ENCODE results near the gene COG4.

COG4 gene

DNA sequence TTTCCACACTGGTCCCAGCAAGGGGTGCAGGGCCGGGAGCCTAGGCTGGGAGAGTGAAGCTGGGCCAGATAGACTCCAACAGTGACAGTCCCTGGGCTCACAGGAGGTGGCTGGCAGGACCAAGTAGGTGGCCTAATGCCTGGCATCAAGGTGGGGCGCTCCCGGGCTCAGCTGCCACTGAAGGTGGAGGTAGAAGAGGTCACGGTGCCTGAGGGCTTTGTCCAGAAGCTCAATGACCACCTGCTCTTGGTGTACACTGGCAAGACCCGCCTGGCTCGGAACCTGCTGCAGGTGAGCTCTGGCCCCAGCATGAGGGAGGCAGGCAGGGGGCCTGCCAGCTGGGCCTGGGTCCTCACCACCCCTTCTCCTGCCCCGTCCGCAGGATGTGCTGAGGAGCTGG, 45.2 kb downstream of the COG4 start:
- no peak for DNase-seq

DNA sequence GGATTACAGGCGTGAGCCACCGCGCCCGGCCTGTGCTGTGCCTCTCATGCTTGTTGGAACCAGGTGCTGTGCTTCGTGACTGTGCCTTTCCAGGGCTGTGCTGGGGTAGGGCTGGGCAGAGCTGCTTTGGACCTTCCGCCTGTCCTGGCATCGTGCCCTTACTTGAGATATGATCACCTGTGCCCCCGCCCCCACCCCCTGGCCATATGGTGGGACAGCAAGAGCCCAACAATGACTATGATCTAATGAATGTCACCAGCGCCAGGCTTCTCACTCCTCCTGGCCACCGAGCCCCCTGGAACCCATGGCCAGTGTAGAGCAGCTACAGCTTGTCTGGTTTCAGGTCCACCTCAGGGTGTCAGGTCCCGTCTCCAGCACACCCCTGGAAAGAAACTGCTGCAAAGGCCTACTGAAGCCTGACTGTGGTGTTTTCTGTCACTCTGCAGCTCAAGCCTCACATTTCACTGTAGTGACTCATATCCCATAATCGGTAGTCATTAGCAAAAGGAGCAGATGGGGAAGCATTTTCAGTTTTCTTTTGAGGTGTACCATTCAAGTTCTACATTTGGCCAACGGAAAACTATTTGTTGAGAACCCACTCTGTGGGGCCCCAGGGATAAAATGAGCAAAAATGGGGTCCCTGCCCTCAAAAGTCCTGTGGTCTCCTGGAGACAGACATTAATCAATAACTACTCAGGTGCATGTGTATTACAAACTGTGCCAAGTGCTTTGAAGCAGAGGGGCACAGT, 46.9 kb downstream of the COG4 start:
- peak; percentile 82 for DNase-seq

DNA sequence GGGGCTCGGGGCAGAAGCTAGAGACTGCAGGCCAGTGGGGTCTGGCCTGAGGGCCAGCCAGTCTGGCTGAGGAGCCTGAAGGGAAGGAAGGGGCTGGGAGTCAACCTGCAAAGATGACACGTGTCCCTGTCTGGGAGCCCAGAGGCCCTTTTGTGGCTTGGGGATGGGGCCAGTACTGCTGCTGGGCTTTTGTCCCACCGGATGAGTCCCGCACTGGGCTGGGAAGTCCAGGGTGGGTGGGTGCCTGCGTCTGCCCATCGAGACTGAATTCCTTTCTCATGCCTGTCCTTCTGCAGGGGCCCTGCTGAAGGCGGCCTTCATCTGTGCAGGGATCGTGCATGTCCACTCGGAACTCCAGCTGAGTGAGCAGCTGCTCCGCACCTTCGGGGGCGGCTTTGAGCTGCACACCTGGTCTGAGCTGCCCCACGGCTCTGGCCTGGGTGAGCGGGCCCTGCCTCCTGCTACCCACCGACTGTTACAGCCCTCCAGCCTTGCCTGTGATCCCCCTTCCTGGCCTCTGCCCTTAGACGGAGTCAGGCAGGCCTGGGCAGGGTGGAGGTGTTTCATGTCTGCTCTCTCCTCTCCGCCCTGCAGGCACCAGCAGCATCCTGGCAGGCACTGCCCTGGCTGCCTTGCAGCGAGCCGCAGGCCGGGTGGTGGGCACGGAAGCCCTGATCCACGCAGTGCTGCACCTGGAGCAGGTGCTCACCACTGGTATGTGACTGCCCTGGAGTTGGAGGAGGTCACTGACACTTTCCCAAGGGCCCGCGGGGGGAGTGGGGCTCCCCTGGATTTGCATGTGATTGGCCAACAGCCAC, 48.1 kb downstream of the COG4 start:
- no peak for DNase-seq

DNA sequence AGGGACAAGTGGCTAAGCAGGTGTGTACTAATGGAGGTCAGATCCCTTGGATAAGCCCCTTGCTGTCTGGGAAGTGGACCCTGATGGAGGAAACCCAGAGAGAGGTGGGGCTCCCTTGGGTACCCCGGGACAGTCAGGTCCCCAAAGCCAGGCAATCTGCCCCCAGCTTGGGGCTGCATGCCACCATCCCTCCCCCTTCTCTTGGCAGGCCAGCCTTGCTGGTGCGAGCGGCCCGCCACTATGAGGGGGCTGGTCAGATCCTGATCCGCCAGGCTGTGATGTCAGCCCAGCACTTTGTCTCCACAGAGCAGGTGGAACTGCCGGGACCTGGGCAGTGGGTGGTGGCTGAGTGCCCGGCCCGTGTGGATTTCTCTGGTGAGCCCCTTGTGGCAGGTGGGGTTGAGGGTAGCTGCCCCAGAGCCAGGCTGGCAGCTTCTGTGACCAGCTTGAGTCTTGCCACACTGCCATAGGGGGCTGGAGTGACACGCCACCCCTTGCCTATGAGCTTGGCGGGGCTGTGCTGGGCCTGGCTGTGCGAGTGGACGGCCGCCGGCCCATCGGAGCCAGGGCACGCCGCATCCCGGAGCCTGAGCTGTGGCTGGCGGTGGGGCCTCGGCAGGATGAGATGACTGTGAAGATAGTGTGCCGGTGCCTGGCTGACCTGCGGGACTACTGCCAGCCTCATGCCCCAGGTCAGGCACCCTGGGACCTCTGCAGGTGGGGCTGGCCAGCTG, 48.9 kb downstream of the COG4 start:
- no peak for DNase-seq

DNA sequence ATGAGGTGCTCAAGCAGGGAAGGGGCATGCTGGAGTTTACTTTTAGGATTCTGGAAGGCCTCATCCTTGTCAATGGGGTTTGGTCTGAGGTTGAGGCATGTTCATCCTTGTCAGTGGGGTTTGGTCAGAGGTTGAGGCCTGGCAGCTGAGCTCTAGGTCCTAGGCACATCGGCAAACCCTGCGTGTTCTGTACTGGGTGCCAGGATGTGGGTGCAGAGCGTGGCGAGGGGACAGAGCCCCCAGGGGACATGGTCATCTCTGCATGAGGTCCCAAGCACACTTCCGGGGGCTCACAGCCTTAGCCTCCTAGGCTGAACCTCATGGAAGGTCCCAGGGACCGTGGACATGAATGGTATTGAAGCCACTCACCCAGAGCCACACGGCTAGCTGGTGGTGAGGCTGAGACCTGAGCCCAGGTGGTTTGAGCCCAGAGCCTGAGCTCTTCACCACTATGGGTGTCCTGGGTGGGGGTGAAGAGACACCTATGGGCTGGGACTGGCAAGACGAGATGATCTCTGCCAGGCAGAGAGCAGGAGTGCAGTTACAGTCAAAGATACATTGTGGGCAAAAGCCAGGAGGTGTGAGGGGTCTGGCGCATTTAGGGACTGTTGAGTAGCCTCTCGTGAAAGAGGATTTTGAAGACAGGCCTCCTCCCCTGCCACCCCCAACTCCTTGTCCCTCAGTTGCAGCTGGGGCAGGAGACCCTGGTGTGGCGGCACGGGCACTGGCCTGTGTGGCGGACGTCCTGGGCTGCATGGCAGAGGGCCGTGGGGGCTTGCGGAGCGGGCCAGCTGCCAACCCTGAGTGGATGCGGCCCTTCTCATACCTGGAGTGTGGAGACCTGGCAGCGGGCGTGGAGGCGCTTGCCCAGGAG, 49.7 kb downstream of the COG4 start:
- no peak for DNase-seq

DNA sequence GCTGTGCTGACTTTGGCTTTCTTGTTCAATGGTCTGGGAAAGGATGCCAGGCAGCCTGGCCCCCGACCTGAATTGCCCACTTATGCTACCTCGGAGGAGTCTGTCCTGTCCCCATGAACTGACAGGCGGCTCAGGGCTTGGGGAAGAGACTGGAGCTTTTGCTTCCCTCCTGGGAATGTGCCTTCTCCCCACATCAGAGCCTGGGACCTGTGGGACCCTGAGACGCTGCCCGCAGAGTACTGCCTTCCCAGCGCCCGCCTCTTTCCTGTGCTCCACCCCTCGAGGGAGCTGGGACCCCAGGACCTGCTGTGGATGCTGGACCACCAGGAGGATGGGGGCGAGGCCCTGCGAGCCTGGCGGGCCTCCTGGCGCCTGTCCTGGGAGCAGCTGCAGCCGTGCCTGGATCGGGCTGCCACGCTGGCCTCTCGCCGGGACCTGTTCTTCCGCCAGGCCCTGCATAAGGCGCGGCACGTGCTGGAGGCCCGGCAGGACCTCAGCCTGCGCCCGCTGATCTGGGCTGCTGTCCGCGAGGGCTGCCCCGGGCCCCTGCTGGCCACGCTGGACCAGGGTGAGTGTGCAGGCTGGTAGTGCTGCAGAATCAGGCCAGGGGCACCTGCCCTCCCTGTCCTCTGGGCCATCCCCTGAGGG, 50.4 kb downstream of the COG4 start:
- no peak for DNase-seq

DNA sequence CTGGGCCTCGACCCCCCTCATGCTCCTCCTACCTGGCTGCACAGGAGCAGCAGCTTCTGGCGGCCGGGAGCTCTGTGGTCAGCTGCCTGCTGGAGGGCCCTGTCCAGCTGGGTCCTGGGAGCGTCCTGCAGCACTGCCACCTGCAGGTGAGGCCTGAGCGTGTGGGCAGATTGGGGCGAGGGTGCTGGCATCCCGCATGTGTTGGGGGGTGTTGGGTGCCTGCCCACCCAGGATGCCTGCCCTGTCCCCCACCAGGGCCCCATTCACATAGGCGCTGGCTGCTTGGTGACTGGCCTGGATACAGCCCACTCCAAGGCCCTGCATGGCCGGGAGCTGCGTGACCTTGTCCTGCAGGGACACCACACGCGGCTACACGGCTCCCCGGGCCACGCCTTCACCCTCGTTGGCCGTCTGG, 52.4 kb downstream of the COG4 start:
- peak; percentile 14 for DNase-seq

DNA sequence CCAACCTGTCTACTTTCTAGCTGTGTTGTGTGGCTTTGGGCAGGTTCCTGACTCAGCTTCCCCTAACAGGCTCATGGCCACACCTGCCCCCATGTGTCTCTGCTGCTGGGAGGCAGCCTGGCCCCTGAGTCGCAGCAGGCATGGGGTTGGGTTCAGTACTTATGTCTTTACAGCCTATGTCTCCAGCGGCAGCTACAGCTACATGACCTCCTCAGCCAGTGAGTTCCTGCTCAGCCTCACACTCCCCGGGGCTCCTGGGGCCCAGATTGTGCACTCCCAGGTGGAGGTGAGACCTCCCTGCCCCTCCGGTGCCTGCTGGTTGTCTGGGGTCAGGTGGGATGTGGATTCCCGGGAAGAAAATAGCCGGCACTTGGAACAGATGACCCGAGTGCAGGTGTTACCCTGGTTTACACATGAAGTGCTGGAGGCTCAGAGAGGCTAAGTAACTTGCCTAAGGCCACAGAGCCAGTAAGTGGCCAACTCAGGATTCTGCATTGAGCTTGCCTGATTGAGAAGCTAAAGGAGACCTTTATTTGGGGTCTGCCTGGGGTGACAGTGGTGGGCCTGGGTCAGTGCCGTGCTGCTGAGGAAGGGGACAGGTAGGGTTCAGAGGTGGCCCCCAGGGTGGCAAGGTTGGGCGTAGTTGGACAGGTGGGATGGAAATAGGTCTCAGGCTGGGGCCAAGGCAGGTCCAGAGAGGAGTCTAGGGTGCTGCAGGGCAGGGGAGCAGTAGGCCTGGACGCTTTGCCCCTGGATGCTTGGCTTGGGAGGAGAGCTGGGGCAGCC, 53.0 kb downstream of the COG4 start:
- no peak for DNase-seq

DNA sequence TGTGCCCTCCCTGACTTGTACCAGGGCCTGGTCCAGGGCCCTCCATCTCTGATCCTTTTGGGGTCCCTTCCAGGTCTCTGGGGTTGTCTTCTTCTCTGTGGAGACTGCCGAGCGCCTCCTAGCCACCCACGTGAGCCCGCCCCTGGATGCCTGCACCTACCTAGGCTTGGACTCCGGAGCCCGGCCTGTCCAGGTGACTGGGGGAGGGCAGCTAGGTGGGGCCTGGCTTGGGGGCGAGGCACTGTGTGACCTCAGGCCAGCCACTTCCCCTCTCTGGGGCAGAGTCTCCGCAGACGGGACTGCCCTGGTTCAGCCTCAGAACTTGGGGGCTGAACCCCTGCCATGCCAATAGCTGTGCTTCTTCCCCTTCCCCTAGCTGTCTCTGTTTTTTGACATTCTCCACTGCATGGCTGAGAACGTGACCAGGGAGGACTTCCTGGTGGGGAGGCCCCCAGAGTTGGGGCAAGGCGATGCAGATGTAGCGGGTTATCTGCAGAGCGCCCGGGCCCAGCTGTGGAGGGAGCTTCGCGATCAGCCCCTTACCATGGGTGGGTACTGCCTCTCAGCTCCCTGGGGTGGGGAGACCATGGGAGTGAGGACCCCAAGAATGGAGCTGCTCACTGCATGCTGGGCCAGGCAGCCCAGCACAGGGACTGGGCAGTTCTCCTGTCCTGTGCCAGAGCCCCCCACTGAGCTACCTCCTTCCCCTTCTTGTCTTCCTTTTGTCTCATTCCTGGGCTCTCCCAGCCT, 54.4 kb downstream of the COG4 start:
- no peak for DNase-seq

DNA sequence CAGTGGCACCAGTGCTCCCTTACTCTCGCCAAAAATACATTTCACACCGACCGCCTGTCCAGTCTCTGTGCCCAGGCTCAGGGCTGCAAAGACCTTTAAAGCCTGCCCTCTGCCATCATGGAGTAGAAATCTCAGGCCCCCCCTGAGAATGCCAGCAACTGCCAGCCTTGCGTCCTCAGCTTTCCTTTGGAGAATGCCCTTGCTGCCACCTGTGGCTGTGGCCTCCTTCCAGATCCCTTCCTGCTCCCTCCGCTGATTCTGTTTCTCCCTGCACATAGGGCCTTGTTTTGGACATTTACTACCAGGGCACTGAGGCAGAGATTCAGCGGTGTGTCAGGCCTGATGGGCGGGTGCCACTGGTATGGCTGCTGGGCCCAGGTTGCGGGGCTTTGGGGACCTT, 55.7 kb downstream of the COG4 start:
- no peak for DNase-seq

DNA sequence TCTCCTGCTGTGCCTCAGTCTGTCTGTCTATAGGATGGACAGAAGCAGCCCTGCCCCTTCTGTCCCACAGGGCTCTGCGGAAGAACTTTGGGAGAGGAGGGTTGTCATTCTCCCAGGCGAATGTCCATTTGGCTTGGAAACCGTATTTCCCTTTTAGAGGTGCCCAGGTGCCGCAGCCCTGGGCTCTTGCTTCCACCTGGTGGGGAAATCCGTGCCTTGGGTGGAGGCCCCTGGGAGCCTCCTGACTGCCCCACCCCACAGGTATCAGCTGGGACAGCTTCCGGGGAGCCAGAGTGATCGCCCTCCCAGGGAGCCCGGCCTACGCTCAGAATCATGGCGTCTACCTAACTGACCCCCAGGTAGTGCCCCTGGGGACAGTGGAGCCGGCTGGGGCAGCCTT, 56.2 kb downstream of the COG4 start:
- no peak for DNase-seq

DNA sequence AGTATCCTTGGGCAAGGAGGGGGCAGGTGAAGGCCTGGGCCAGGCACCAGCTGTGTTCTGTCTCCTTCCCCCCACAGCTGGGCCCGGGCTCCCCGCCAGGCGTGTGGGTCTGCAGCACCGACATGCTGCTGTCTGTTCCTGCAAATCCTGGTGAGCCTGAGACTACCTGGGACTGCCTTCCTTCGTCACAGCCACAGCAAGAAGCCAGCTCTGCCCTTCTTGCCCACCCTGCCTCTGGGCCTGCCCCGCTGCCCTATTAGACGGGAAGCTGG, 56.6 kb downstream of the COG4 start:
- DNase-seq = no peak

DNA sequence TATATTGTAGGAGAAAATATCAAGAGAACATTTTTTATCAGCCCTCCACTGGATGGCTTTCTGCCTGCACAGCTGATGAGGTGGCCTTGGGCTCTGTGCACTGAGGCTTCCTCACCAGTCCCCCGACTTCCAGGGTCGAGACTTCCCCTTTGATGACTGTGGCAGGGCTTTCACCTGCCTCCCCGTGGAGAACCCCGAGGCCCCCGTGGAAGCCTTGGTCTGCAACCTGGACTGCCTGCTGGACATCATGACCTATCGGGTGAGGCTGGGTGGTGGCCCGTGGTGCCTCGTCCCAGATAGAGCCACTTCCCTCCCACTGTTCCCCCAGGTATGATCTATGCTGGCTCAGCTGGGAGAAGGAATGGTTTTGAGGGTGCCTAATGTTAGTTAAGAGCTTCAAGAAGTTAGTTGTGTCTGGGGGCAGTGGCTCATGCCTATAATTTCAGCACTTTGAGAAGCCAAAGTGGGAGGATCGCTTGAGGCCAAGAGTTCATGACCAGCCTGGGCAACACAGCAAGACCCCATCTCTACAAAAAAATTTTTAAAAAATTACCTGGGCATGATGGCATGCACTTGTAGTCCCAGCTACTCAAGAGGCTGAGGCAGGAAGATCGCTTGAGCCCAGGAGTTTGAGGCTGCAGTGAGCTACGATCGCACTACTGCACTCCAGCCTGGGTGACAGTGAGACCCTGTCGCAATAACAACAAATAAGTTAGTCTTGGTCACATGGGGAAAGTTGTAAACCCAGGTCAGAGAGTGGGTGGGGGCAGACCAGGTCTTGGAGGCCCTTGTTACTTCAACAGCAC, 57.2 kb downstream of the COG4 start:
- DNase-seq = no peak

DNA sequence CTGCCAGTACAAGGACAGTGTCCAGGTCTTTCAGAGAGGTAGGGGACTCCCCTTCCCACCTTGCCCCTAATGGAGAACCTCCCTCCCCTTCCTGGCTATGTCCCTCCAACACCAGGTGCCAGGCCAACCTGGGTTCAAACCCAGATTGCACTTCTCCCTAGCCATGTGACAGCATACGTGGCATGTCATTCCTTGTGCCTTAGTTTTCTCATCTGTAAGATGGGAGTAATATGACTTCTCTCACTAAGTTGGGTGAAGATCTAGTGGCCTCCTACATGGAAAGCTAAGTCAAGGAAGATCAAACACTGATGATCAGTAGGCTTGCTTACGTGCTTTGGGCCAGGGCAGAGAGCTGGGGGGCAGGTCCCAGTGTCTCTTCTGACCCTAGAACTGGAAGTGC, 60.1 kb downstream of the COG4 start:
- no peak for DNase-seq

DNA sequence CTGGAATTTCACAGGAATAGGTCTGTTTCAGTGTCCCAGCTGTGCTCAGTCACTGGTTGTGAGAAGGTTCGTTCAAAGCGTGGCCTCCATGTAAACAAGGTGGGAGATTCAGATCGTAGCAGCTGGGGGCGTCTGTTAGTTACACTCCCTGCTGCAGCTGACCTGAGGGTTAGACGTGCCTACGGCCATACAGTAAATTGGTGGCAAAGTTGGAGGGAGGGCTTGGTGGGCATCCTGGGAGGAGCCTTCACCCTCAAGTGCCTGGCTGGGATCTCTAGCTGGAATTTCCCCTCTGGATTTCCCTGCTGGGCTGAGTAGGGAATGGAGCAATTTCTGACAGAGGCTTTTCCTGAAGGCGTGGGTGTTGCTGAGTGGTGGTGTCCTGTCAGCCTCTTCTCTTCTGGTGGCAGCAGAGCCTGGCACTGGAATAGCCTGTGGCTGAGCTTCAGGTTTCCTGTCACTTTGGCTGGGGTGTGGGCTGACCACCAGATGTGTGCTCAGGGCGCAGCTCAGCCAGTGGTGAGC, 62.6 kb downstream of the COG4 start:
- no peak for DNase-seq

DNA sequence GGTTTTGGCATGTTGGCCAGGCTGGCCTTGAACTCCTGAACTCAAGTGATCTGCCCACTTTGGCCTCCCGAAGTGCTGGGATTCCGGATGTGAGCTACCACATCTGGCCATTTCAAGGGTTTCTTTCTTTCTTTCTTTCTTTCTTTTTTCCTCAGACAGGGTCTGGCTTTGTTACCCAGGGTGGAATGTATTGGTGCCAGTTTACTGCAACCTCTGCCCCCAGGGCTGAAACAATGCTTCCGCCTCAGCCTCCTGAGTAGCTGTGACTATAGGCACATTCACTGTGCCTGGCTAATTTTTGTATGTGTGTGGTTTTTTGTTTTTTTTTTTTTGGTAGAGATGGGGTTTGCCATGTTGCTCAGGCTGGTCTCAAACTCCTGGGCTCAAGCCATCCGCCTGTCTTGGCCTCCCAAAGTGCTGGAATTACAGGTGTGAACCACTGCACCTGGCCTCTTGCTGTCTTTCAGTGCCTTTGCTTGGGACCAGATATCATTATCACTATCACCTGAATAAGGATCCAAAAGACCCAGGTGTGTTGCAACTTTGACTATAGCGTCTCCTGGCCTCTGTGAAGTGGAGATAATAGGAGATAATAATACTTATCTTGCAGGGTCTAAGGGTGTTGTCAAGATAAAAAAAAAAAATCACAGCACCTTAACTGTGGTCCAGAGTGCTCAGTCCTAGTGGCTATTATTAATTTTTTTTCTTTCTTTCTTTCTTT, 65.7 kb downstream of the COG4 start:
- no peak for DNase-seq

DNA sequence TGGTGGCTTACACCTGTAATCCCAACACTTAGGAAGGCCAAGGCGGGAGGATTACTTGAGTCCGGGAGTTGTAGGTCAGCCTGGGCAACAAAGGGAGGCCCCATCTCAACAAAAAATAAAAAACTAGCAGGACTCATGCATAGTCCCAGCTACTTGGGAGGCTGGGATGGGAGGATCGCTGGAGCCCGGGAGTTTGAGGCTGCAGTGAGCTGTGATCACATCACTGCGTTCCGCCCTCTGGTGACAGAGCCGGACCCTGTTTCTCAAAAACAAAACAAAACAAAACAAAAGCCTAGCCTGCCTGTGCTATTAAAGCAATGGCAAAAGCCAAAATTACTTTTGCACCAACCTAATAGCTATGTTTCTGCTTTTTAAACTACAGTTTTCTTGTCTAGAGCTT, 67.4 kb downstream of the COG4 start:
- DNase-seq = no peak

DNA sequence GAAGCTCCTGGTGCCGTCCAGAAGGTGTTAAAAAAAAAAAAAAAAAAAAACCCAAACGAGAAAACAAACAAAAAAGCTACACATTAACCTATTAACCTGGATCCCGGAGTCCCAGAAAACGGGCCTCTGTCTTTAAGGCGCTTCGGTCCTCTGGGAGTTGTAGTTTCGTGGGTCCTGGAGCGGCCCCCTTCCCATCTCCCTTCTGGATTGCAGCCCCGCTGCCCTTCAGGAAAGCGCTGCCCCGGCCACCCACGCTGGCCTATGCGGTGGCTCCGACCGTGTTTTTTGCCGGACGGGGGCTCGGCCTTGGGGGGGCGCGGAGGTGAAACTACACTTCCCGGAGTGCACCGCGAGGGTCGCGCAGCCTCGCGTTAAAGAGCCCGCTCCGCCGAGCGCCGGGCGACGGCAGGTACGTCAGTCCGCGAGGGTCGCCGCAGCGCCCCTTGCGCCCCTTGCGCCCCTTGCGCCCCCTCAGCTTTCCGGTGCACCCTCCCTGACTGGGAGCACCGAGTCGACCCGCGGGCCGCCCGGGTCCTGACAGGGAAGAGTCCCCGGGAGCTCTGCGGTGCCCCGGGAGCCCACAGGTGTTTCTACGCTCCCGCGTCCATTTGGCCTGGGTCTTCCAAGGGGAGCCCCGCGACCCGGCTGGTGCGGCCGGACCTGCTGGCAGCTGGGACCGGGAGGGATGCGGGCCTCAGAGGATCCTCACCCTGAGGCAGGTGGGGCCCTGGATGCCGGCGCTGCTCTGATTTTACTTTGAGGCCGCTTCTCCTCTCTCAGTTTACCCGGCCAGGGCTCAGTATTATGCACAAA, 68.9 kb downstream of the COG4 start, which contains the start of gene FCSK:
FCSK (plus strand) TSS at position 374 of the 813 bp plus-strand sequence. CDS start 8,596 bp downstream, outside the sequence.
- DNase-seq = peak; percentile 63

Data from fibroblast of upper back skin (primary cell).